Osteoblast (primary cell): ENCODE results near the gene HS2ST1. TPM values are rescaled to one million over a fixed set of nuclear protein-coding genes. Genes with fewer than 3 reads are reported as not detected.

Source experiments
- DNase-seq: peaks from one replicate; pipeline ENCODE4 v3.0.0; 2011; ENCODE audit warnings: low spot score, mixed read lengths; ENCODE audit not compliant: insufficient read length; ENCODE audit errors: missing footprints
- H2AFZ ChIP-seq: 2 replicates; pipeline ENCODE4 v1.6.0; 2011; ENCODE audit warnings: mild to moderate bottlenecking, low read length
- H3K27ac ChIP-seq: 2 replicates; pipeline ENCODE4 v1.5.1; 2011; ENCODE audit warnings: mild to moderate bottlenecking, low read depth, low read length, moderate library complexity
- H3K27me3 ChIP-seq: 2 replicates; pipeline ENCODE4 v1.6.0; 2012; ENCODE audit warnings: mild to moderate bottlenecking, control low read depth, inconsistent platforms, low read length, moderate library complexity; ENCODE audit not compliant: insufficient read depth
- H3K36me3 ChIP-seq: 2 replicates; pipeline ENCODE4 v1.5.1; 2011; ENCODE audit warnings: mild to moderate bottlenecking, low read length, control low read depth, moderate library complexity; ENCODE audit not compliant: insufficient read depth
- H3K4me1 ChIP-seq: 2 replicates; pipeline ENCODE4 v1.5.1; 2011; ENCODE audit warnings: mild to moderate bottlenecking, low read length, control low read depth, moderate library complexity; ENCODE audit not compliant: insufficient read depth
- H3K4me2 ChIP-seq: 2 replicates; pipeline ENCODE4 v1.6.0; 2011; ENCODE audit warnings: mild to moderate bottlenecking, low read length; ENCODE audit not compliant: insufficient read depth
- H3K4me3 ChIP-seq: fragments of 200-600 bp; sonication (generic); 3 replicates; pipeline ENCODE4 v1.5.1; 2012; ENCODE audit warnings: mild to moderate bottlenecking, low read length, inconsistent platforms; ENCODE audit not compliant: insufficient read depth
- H3K79me2 ChIP-seq: 2 replicates; pipeline ENCODE4 v1.6.0; 2012; ENCODE audit warnings: mild to moderate bottlenecking, low read length, control low read depth, inconsistent platforms; ENCODE audit not compliant: insufficient read depth
- H3K9me3 ChIP-seq: 2 replicates; pipeline ENCODE4 v1.5.1; 2011; ENCODE audit warnings: low read depth, low read length, control low read depth
- H4K20me1 ChIP-seq: 2 replicates; pipeline ENCODE4 v1.6.0; 2012; ENCODE audit warnings: mild to moderate bottlenecking, low read length, control low read depth; ENCODE audit not compliant: insufficient read depth
- total RNA-seq: library from RNA; depleted of rRNA; stranded (reverse); fragments of >200 nt; gene quantifications from 2 replicates; pipeline ENCODE4 v1.2.3, GENCODE V29; 2012
- TF ChIP-seq, protein P1 (sequence below): IDR thresholded peaks from 2 replicates; pipeline ENCODE4 v1.5.1; 2011; ENCODE audit warnings: mild to moderate bottlenecking, low read depth, low read length, moderate library complexity; ENCODE audit errors: extremely low read depth

The HS2ST1 gene
- total RNA-seq, 1 donor = 20.3 TPM

DNA sequence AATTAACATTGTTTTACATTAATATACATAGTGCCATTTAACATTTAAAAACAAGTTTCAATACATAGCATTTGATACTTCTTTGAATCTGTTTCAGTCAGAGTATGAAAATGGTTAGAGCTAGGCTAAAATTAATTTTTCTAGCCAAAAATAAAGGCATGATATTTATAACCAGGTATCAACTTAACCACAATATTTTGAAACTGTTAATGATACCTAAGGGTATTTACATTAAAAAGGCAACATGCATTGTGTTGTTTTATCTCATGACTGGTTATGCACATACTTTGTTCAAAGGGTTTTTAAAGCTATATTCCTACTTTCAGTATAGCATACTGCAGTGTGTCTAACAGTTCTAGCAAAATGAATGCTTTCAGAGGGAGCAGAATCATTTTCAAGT lies 130.0 kb downstream of the HS2ST1 start:
- Histone ChIP-seq H3K27ac (no peak overlapping the region), H2AFZ (no peak overlapping the region), H4K20me1 (peaks cover 3% of the 10 kb centered on the region), H3K27me3 (no peaks in the 10 kb centered on the region), H3K79me2 (no peaks in the 10 kb centered on the region), H3K4me3 (no peak overlapping the region), H3K4me1 (peaks cover 2% of the 10 kb centered on the region), H3K36me3 (no peaks in the 10 kb centered on the region), H3K4me2 (no peak overlapping the region), H3K9me3 (no peaks in the 10 kb centered on the region)
- TF ChIP-seq, protein P1, sequence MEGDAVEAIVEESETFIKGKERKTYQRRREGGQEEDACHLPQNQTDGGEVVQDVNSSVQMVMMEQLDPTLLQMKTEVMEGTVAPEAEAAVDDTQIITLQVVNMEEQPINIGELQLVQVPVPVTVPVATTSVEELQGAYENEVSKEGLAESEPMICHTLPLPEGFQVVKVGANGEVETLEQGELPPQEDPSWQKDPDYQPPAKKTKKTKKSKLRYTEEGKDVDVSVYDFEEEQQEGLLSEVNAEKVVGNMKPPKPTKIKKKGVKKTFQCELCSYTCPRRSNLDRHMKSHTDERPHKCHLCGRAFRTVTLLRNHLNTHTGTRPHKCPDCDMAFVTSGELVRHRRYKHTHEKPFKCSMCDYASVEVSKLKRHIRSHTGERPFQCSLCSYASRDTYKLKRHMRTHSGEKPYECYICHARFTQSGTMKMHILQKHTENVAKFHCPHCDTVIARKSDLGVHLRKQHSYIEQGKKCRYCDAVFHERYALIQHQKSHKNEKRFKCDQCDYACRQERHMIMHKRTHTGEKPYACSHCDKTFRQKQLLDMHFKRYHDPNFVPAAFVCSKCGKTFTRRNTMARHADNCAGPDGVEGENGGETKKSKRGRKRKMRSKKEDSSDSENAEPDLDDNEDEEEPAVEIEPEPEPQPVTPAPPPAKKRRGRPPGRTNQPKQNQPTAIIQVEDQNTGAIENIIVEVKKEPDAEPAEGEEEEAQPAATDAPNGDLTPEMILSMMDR = no peak
- no peak for DNase-seq

DNA sequence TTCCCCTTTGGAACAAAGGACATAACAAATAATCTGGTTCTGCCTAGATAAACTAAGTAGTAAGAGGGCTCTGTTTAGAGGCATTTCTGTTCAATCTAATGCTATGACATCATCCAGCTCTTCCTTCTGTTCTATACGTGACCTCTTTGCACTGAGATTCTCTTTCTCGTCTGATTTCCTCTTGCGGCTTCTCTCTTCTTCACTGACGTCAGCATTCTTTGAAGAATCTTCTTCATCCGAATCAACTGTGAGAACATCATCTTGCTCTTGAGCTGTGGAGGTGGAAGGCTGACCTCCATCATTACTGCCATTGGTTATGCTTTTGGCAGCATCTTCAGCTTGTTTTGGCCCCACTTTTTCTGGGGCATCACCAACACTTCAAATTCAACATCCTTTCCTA lies 130.4 kb downstream of the HS2ST1 start:
- Histone ChIP-seq H3K4me3 (no peak overlapping the region), H3K4me1 (peaks cover 2% of the 10 kb centered on the region), H3K9me3 (no peaks in the 10 kb centered on the region), H3K36me3 (no peaks in the 10 kb centered on the region), H4K20me1 (peaks cover 3% of the 10 kb centered on the region), H3K4me2 (no peak overlapping the region), H3K27ac (no peak overlapping the region), H3K27me3 (no peaks in the 10 kb centered on the region), H3K79me2 (no peaks in the 10 kb centered on the region), H2AFZ (no peak overlapping the region)
- no peak for DNase-seq
- TF ChIP-seq, protein P1 = no peak

DNA sequence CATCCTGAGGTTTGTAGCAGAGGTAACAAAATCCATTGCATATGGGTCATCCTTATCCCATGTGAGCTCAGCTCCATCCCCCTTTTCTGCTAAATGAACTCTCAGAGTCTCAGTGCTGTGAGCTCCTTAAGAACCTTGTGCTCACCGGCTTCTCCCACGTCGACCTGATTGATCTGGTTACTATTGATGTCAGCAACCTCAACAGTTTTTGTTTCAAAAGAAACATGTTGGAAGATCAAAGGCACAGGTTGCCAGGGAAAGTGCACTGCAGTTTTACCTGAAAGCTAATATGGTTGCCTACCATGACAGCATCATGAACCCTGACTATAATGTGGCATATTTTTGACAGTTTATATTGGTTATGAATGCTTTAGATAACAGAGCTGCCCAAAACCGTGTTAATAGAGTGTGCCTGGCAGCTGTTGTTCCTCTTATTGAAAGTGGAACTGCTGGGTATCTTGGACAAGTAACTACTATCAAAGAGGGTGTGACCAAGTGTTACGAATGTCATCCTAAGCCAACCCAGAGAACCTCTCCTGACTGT lies 131.4 kb downstream of the HS2ST1 start:
- Histone ChIP-seq H4K20me1 (peaks cover 3% of the 10 kb centered on the region), H2AFZ (no peak overlapping the region), H3K4me1 (peaks cover 2% of the 10 kb centered on the region), H3K4me3 (no peak overlapping the region), H3K4me2 (no peak overlapping the region), H3K27ac (no peak overlapping the region), H3K9me3 (no peaks in the 10 kb centered on the region), H3K27me3 (no peaks in the 10 kb centered on the region), H3K36me3 (no peaks in the 10 kb centered on the region), H3K79me2 (no peaks in the 10 kb centered on the region)
- no peak for DNase-seq
- TF ChIP-seq, protein P1 = no peak

DNA sequence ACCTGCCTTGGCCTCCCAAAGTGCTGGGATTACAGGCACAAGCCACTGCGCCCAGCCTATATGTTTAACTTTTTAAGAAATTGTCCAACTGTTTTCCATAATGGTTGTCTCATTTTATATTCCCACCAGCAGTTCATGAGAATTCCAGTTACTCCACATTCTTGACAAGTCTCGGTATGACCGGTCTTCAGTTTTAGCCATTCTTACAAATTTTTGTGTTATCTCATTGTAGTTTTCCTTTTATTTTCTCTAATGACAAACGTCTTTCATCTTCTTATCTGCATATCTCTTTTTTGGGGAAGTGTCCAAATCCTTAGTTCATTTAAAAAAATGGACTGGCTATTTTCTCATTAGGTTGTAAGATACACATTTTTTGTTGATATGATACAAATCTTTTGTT lies 132.5 kb downstream of the HS2ST1 start:
- no peak for DNase-seq
- Histone ChIP-seq H3K4me2 (no peak overlapping the region), H3K9me3 (no peaks in the 10 kb centered on the region), H3K4me3 (no peak overlapping the region), H3K27me3 (no peaks in the 10 kb centered on the region), H2AFZ (no peak overlapping the region), H3K79me2 (no peaks in the 10 kb centered on the region), H3K4me1 (peaks cover 2% of the 10 kb centered on the region), H3K36me3 (no peaks in the 10 kb centered on the region), H3K27ac (no peak overlapping the region), H4K20me1 (no peaks in the 10 kb centered on the region)
- TF ChIP-seq, protein P1 = no peak
